Pancreas (tissue), 10 donors: Measurements from ENCODE around the gene GP2. TPM values are rescaled to one million over a fixed set of nuclear protein-coding genes. Genes with fewer than 3 reads are reported as not detected.

Experiments
- ATAC-seq, 4 donors: fragments of 200-7000 bp; cut with Tn5 transposase; one replicate each; pipeline versions ENCODE4 v1.8.0 to v1.9.1; 2020; ENCODE audit warnings: mild to moderate bottlenecking in 4 of 4, moderate library complexity in 4 of 4
- DNase-seq, 6 donors: peaks; one replicate each; pipeline ENCODE4 v3.0.0-alpha.2; 2020
- FAIRE-seq: peaks from 2 replicates; lab custom pipeline; 2012; peaks lifted over from hg19 to GRCh38; lab: Jason Lieb, UNC
- H3K27ac ChIP-seq, 4 donors: fragments of 200-600 bp; sonication (generic); 1 replicate in 3 of 4; 2 replicates in 1 of 4; pipeline versions ENCODE4 v1.5.0 to v1.8.0; 2020
- H3K27me3 ChIP-seq, 4 donors: fragments of 200-600 bp; one replicate each; pipeline ENCODE4 v1.8.0; 2021
- H3K36me3 ChIP-seq, 3 donors: fragments of 200-600 bp; sonication (generic) in 1 of 3; one replicate each; pipeline versions ENCODE4 v1.5.0 to v1.8.0; 2020 to 2021
- H3K4me1 ChIP-seq, 3 donors: fragments of 200-600 bp; one replicate each; pipeline ENCODE4 v1.8.0; 2021
- H3K4me3 ChIP-seq, 4 donors: fragments of 200-600 bp; sonication (generic) in 2 of 4; one replicate each; pipeline versions ENCODE4 v1.5.0 to v1.8.0; 2020 to 2021
- H3K9me3 ChIP-seq, 4 donors: fragments of 200-600 bp; one replicate each; pipeline ENCODE4 v1.8.0; 2021
- WGBS, 2 donors: extraction: QIAGEN DNeasy Blood & Tissue Kit; methylation state at CpG; one replicate each; pipeline ENCODE4 v1.1.7; 2013; 5-methylcytosine and 5-hydroxymethylcytosine counted together
- intact Hi-C, 3 donors: fragments of 100-400 bp; cut with DNase I; formaldehyde crosslinking; loops; one replicate each; pipeline versions ENCODE4 v1.11.1 to v1.14.2; 2022
- polyA plus RNA-seq, 2 donors: library from polyadenylated mRNA; stranded (reverse); fragments of 200-250 nt; gene quantifications; one replicate each; pipeline ENCODE4 v1.2.3, GENCODE V29; 2013
- total RNA-seq, 6 donors: library from RNA; stranded (reverse); fragmentation: NEBNext Ultra II Directional in 4 of 6; extraction: Animal tissue kit (Norgen Biotek cat#: 25700) in 4 of 6; gene quantifications; one replicate each; pipeline versions ENCODE4 v1.2.1 to v1.2.4, GENCODE V29; 2021 to 2023
- TF ChIP-seq, protein P1 (sequence below), 4 donors: fragments of 200-600 bp; sonication (generic) in 3 of 4; IDR thresholded peaks; one replicate each; pipeline versions ENCODE4 v1.5.0 to v1.8.0; 2021; ENCODE audit warnings: antibody characterized with exemption in 4 of 4
- donor health status: healthy with polysubstance abuse.
- donor health status: DM: no; HTN: no; CAD: no; lungs with moderate emphysema.
- donor health status: DM: no; HTN: no; CAD: no.
- donor health status: control.
- donor health status: control.
- donor health status: Bipolar disorder and iron deficiency.
- donor health status: DM: yes; HTN: yes; CAD: no.
- donor health status: DM: no; HTN: no; CAD: no.
- donor health status: DM: no; HTN: no; CAD: no.
- donor health status: DM: yes; HTN: yes; CAD: no.

Gene GP2
- total and polyA plus RNA-seq, 8 donors = 7,130 to 38,505 (median 21,110) TPM

DNA sequence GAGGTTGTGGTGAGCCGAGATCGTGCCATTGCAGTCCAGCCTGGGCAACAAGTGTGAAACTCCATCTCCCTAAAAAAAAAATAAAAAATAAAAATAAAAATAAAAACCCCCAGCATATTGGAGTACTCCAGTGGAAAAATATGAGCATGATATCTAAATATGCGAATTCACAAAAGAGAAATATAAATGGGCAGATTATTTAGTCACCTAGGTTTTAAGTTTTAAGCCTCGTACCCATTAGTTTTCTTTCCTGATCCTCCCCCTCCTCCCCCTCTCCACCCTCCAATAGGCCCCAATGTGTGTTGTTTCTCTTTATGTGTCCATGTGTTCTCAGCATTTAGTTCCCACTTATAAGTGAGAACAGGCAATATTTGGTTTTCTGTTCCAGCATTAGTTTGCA, 62.3 kb downstream of the GP2 start:
- DNase-seq (no peak), FAIRE-seq (no peak), ATAC-seq (no peak)
- intact Hi-C loops = no loop called here
- 81 to 86% methylated on average over 4 of the region's 4 CpGs for WGBS, 2 donors
- Histone ChIP-seq H3K4me1 (no peaks in the 10 kb centered on the region), H3K9me3 (no peaks in the 10 kb centered on the region), H3K27ac (no peak overlapping the region), H3K4me3 (no peak overlapping the region), H3K36me3 (no peaks in the 10 kb centered on the region), H3K27me3 (no peaks in the 10 kb centered on the region)
- TF ChIP-seq, protein P1, sequence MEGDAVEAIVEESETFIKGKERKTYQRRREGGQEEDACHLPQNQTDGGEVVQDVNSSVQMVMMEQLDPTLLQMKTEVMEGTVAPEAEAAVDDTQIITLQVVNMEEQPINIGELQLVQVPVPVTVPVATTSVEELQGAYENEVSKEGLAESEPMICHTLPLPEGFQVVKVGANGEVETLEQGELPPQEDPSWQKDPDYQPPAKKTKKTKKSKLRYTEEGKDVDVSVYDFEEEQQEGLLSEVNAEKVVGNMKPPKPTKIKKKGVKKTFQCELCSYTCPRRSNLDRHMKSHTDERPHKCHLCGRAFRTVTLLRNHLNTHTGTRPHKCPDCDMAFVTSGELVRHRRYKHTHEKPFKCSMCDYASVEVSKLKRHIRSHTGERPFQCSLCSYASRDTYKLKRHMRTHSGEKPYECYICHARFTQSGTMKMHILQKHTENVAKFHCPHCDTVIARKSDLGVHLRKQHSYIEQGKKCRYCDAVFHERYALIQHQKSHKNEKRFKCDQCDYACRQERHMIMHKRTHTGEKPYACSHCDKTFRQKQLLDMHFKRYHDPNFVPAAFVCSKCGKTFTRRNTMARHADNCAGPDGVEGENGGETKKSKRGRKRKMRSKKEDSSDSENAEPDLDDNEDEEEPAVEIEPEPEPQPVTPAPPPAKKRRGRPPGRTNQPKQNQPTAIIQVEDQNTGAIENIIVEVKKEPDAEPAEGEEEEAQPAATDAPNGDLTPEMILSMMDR (IDR thresholded peaks at IDR 0.05) = no peak

GRCh38 chr16:20263138-20263855, 64.0 kb downstream of the GP2 start:
- H3K36me3 ChIP-seq = no peaks in the 10 kb centered on the region
- FAIRE-seq = no peak
- H3K27me3 ChIP-seq = no peaks in the 10 kb centered on the region
- H3K9me3 ChIP-seq = no peaks in the 10 kb centered on the region
- H3K4me1 ChIP-seq = no peaks in the 10 kb centered on the region
- intact Hi-C loops = no loop called here
- TF ChIP-seq, protein P1 (IDR thresholded peaks at IDR 0.05) = no peak
- ATAC-seq = no peak
- 75 to 83% methylated on average over 10 to 12 of the region's 12 CpGs for WGBS, 2 donors
- H3K4me3 ChIP-seq = no peak overlapping the region
- no peak for DNase-seq
- H3K27ac ChIP-seq = no peak overlapping the region

DNA sequence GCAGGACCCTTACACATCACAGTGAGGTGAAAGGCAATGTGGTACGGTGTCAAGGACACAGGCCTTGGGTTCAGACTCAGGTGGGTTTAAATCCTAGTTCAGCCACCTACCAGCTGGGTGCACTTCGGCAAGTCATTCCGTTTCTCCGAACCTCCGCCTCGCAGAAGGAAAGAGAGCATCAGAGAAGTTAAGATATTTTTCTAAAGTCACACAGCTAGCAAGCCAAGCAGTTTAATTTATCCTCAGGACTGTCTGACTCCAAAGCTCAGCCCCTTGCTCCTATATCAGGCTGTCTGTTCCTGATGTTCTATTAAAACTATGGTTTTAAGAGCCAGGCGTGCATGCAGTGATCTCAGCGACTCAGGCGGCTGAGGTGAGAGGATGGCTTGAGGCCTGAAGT, 65.1 kb downstream of the GP2 start:
- Histone ChIP-seq H3K4me3 (no peak overlapping the region), H3K27ac (no peak overlapping the region), H3K9me3 (no peaks in the 10 kb centered on the region), H3K27me3 (no peaks in the 10 kb centered on the region), H3K4me1 (no peaks in the 10 kb centered on the region), H3K36me3 (no peaks in the 10 kb centered on the region)
- DNase-seq (no peak), FAIRE-seq (no peak), ATAC-seq (no peak)
- WGBS, 2 donors = 91 to 96% methylated on average over 9 of the region's 9 CpGs
- intact Hi-C loops = no loop called here
- TF ChIP-seq, protein P1 (IDR thresholded peaks at IDR 0.05) = no peak

DNA sequence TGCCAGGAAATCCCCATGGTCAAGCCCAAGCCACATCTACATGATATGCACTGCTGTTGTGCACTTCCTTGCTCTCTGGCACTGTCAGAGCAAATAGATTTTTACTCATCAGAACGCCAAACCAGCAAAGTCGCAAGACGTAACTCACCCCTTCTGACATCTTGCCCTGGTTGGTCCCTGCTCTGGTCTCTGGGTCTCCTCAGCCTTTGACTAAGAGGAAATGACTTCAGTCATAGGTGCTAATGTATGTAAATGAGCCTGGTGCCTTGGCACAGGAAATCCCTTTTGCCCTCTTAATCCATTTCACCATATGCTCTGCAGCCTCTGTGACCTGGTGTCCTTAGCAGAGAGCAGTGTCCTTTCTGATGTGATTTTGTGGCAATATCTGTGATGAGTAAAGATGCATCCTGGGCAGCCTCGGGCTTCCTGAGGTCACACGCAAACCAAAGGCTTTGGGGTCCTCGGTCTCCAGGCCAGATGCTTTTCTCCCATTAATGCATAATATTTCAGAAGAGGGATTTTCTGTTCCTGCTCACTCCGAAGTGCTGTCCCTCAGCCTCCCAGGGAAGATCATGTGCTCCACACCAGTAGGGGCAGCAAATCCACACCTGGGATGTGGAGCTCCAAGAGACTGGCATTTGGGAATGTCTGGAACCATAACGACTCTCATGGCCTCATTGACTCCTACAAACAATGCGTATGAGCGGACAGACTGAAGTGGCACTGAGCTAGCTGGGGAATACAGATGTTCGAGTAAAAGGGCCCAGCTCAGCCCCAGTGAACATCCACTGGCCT, 66.9 kb downstream of the GP2 start:
- Histone ChIP-seq H3K36me3 (no peaks in the 10 kb centered on the region), H3K4me1 (no peaks in the 10 kb centered on the region), H3K9me3 (no peaks in the 10 kb centered on the region), H3K27ac (no peak overlapping the region), H3K4me3 (no peak overlapping the region), H3K27me3 (no peaks in the 10 kb centered on the region)
- FAIRE-seq (no peak), DNase-seq (no peak), ATAC-seq (no peak)
- intact Hi-C loops = no loop called here
- TF ChIP-seq, protein P1 (IDR thresholded peaks at IDR 0.05) = no peak
- WGBS, 2 donors = 70 to 75% methylated on average over 11 of the region's 11 CpGs

Other genes with a start within 250 kb of the GP2 start
- 1 to 10 TPM; 1.3 to 9.6 (median 3.4) TPM for gene UMOD, start 25.2 kb upstream of the GP2 start, total RNA-seq
- gene UMOD, start 25.2 kb upstream of the GP2 start, polyA plus RNA-seq = 1 to 10 TPM; 2.3 to 5.5 TPM
- not detected for gene PDILT, start 77.2 kb upstream of the GP2 start, total RNA-seq
- not detected for gene PDILT, start 77.2 kb upstream of the GP2 start, polyA plus RNA-seq
- 1 to 10 TPM in 1 of 6 donors, under 1 TPM in 5; 0.25 to 1.0 (median 0.68) TPM for gene ACSM5, start 82.0 kb upstream of the GP2 start, total RNA-seq
- gene ACSM5, start 82.0 kb upstream of the GP2 start, polyA plus RNA-seq = 1 to 10 TPM; 1.0 to 1.3 TPM
- gene ACSM2A, start 124.0 kb upstream of the GP2 start, total RNA-seq = under 1 TPM in 1 of 6 donors, not detected in 5; 0.28 TPM
- gene ACSM2A, start 124.0 kb upstream of the GP2 start, polyA plus RNA-seq = under 1 TPM in 1 of 2 donors, not detected in 1; 0.56 TPM
- under 1 TPM in 2 of 6 donors, not detected in 4; 0.51 to 0.56 TPM for gene ACSM2B, start 248.9 kb upstream of the GP2 start, total RNA-seq
- under 1 TPM; 0.21 to 0.76 TPM for gene ACSM2B, start 248.9 kb upstream of the GP2 start, polyA plus RNA-seq